Midbrain (tissue), 1 donor: Measurements from ENCODE around the gene SARNP.

Experiments used
- DNase-seq: peaks from one replicate; lab custom pipeline; 2025; lab: John Stamatoyannopoulos, UW

Gene SARNP

DNA sequence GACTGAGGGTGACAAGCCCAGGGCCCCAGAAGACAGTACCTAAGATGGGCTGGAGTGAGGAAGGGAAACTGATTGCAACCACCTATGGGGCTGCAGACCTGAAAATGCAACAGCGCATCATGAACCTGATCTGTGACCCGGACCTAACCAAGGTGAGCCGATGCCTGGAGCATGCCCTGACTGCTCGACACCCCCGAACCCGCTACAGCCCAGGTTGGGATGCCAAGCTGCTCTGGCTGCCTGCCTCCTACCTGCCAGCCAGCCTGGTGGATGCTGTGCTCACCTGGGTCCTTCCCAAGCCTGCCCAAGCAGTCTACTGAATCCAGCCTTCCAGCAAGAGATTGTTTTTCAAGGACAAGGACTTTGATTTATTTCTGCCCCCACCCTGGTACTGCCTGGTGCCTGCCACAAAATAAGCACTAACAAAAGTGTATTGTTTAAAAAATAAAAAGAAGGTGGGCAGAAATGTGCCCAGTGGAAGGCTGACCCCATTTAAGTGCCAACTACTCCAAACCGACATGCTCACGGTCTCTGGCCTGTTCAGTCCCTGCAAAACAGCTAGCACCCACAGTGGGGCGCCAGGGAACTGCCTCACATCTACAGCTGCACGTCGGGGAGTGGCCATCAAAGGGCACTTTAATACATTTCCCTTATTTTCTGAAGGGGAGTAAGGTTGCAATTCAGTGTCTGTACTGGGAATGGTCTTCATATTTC, 93.1 kb downstream of the SARNP start:
- peak; percentile 63 for DNase-seq

DNA sequence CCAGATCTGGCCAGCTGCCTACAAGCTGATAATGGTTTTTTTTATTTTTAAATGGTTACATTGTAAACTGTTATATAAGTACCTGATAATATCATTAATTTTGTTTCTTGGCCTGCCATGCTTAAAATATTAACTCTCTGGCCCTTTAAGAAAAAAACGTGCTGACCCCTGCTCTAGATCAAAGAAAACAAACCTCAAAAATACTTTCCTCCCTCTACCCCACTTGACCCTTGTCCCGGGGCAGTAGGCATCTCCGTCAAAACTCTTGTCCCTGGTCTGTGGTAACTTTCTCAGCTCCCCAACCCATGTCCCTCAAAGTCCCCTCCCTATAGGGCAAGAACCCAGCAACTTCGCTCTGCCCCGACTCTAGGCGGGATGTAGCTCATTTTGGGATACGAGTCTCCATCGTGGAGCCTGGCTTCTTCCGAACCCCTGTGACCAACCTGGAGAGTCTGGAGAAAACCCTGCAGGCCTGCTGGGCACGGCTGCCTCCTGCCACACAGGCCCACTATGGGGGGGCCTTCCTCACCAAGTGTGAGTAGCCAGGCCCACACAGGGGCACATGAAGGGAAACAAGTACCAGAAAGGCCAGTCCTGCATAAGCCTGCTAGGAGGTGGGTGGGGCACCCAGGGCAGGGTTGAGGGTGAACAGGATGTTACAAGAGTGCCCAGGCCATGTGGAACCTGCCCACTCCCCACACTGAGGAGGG, 93.9 kb downstream of the SARNP start:
- DNase-seq = no peak

DNA sequence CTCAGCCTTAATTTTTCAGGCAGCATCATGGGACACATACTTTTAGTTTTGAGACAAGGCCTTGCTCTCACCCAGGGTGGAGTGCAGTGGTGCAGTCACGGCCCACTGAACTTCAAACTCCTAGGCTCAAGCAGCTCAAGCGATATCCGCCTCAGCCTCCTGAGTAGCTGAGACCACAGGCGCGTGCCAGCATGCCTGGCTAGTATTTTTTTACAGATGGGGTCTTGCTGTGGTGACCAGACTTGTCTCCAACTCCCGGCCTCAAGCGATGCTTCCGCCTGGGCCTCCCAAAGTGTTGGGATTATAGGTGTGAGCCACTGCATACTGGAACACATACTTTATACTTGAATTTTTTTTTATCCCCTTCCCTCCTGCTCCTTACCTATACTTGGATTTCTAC, 94.6 kb downstream of the SARNP start:
- no peak for DNase-seq

DNA sequence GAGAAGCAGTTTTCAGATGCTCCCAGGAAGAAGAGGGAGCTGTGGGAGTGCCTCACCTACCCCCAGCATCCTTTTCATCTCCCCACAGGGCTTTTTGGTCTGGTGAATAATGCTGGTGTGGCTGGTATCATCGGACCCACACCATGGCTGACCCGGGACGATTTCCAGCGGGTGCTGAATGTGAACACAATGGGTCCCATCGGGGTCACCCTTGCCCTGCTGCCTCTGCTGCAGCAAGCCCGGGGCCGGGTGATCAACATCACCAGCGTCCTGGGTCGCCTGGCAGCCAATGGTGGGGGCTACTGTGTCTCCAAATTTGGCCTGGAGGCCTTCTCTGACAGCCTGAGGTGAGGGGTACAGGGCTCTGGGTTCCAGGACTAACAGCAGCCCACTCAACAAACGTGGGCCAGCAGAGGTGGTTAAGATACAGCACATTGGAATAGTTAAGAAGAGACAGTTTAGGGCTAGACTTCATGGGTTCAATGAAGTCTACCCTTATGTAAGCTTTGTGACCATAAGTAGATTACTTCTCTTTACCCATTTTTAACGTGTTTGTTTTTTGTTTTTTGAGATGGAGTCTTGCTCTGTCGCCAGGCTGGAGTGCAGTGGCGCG, 95.8 kb downstream of the SARNP start:
- no peak for DNase-seq

DNA sequence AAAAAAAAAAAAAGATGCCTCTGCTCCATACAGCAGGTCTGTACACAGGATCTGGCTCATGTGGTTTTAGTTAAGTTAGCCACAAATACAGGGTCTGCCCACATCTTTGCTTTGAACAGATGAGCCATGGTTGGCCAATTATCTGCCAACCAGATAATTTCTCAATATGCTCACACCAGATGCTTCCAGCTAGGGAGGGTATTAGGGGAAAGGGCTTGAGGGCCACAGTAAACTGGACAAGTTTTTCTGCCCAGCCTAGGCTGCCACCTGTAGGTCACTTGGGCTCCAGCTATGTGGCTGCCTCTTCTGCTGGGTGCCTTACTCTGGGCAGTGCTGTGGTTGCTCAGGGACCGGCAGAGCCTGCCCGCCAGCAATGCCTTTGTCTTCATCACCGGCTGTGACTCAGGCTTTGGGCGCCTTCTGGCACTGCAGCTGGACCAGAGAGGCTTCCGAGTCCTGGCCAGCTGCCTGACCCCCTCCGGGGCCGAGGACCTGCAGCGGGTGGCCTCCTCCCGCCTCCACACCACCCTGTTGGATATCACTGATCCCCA, 96.6 kb downstream of the SARNP start:
- DNase-seq = peak; percentile 59

GRCh38 chr12:55720071-55720564, 97.4 kb downstream of the SARNP start, which contains the start of gene RDH5:
Gene RDH5 (plus strand): TSS chr12:55720393. CDS start chr12:55721185, 792 bp downstream.
- peak; percentile 37 for DNase-seq

- no peak for DNase-seq
Measured at GRCh38 chr12:55719371-55719770, 98.2 kb downstream of the SARNP start.

- no peak for DNase-seq
Measured at GRCh38 chr12:55718624-55719275, 98.8 kb downstream of the SARNP start.

GRCh38 chr12:55718015-55718414, 99.5 kb downstream of the SARNP start:
- DNase-seq = no peak

DNA sequence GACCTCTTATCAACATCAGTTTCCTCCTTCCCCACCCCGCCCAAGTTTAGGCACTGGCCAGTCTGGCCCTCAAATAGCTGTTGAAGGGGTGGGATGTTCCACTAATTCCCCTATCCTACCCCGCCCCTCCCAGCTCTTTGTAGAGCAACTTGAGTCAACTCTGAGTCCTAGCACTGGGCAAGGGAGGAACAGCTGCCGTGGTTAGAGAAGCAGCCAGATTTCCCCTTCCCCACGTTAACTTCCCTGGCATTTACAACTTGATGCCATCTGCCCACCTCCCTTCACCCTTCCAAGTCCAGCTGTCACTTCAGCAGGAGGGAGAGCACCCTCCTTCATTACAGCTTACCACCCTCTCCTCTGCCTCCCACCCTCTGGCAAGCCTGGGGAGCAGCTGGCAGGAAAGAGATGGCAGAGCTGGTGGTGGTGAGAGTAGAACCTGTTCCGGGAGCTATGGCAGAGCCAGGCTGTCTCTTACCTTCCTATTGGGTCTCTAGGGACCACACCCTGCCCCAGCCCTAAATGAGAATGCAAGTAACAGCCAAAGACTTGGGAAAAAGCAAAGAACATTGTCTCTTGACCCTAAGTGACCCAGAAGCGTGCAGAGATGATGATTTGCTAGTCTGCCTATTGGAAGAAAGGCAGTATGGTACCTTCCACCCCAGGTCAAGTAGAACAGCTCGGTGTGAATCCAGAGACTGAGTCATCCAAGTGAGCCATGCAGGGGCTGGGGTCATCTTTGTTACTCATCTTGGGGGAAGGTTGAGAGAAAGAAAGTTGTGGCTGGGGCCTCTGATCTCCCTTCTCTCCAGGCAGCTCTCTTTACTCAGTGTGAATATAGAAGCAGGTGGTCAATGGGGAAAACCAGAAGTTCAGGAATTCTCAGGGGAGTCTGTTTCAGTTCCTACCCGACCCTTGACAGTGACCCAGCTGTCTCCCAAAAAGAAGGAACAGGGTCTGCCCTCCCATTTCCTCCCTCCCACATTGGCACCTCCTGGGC, 100.2 kb downstream of the SARNP start:
- no peak for DNase-seq

- no peak for DNase-seq
Measured at GRCh38 chr12:55716582-55716957, 101.0 kb downstream of the SARNP start.

- DNase-seq = peak; percentile 91
Measured at GRCh38 chr12:55715833-55716581, 101.5 kb downstream of the SARNP start, which contains the start of gene BLOC1S1. Gene BLOC1S1 (plus strand): TSS chr12:55716046. CDS start chr12:55716052, 6 bp downstream.

DNA sequence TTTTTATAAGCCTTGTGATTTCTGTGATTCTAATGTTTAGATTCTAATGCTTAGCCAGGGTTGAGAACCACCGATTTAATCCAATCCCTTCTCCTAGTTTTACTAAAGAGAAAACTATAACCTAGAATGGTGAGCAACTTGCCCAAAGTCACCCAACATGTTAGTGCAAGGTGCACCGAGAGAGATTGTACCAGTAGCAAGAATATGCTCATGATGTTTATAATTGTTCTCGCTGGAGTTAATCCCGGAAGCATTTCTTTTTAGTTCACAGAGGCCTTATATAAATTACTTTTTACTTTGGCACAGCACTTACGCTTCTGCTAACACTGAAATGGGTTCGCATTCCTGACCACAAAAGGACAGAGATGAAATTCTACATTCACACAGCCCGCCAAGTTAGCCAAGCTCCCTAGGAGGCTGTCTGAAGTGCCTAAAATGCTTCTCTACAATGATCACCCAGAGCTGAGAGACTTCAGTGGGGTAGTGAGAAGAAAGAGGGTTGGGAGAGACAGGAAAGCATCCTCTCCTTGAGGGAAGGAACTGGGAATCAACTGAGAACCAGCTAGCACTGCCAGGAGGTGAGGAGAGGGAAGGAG, 102.3 kb downstream of the SARNP start:
- no peak for DNase-seq

- DNase-seq = no peak
Measured at GRCh38 chr12:55713721-55714120, 103.8 kb downstream of the SARNP start.

- DNase-seq = no peak
Measured at GRCh38 chr12:55712700-55713415, 104.7 kb downstream of the SARNP start.

DNA sequence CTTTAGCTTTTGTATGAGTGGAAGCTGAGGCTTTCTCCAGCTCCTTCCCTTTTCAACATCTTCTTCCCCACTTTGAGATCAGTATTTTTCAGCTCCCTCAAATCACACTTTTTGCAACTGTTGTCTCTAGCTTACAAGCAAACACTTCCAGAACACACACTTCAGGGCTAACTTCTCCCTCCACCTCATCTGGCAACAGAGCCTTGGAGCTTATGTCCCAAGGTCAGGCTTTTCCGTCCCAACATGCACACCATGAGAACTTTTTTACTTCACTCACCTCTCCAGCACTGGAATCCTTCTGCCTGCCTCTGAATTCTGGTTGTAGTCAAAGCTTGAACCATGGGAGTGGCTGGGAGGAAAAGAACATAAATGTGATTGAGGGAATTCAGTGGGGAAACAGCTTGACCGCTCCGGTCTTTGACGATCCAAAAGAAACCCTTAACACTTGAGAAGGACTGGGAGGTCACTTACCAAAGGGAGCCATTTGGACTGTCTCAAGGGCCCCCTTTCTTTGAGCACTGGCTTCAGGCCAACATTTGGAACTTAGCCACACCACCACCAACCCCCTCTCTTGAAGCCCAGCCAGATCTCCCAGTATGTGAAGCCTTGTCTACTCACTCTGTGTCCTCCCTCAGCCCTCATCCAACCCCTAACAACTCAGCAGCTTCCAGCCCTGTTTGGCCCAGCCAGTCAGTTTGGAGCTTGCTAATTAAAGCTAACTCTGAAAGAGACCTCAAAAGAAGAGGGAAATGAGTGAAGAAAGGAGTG, 105.6 kb downstream of the SARNP start:
- no peak for DNase-seq

DNA sequence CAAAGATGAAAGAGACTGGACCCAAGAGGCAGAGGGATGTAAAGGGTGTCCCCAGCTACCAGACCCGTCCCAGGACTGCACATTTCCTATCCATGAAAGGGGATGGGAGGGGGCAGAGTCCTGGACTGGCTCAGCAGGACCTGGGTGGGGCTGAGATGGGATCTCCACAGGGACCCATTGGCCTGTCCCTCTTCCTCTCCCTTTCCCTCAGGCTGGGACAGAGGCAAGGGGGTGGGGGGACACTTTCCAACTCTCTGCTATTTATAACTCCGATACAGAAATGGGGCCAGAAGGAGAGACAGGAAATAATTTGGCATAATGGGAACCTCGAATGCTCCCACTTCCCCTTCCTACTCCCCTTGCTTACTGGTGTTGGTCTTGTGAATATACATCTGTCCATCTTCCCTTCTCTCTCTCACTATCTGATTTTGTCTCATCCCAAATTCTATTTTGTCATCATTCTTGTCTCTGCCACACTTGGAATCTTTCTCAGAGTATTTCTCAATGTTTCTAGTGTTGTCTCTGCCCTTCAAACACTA, 108.8 kb downstream of the SARNP start:
- no peak for DNase-seq
